Measurements from ENCODE around the gene ALX4.

The ALX4 gene

DNA sequence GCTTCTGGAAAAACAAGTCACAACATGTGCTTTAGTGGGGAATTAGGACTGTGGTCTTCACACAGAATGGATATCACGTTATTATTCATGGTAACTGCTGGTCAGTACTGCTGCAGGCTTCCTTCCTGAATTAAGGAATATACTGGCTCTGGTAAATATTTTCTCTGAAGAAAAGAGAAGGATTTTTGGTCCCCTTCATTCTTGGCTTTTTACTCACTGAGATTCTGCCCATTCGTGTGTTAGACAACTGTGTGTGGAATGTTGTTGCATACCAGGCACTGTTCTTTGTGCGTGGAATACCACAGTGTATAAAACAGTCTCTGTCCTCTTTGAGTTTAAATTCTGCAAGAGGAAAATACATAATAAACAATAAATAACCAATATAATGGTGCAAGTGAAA is 80.3 kb downstream of the ALX4 start:
- no peaks in the 10 kb centered on the region for H3K79me2 ChIP-seq (ENCODE audit: low read length)

DNA sequence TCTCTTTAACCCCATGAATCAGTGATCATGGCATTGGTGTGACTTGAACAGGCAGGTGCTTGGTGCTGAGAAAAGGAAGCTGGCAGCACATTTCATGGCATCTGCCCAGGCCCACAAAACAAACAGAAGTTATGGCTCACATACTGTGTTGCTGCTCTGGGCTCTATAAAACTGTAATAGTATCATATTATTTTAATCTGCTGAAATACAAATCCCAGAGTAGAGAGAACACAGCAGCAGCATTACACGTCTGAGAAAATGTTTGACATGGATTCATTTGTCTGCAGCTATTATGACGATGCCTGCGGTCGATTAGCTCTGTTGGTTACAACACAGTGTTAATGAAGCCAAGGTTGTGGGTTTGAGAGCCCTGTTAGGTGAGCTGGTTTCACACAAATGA is 80.8 kb downstream of the ALX4 start:
- TF ChIP-seq, protein P1, sequence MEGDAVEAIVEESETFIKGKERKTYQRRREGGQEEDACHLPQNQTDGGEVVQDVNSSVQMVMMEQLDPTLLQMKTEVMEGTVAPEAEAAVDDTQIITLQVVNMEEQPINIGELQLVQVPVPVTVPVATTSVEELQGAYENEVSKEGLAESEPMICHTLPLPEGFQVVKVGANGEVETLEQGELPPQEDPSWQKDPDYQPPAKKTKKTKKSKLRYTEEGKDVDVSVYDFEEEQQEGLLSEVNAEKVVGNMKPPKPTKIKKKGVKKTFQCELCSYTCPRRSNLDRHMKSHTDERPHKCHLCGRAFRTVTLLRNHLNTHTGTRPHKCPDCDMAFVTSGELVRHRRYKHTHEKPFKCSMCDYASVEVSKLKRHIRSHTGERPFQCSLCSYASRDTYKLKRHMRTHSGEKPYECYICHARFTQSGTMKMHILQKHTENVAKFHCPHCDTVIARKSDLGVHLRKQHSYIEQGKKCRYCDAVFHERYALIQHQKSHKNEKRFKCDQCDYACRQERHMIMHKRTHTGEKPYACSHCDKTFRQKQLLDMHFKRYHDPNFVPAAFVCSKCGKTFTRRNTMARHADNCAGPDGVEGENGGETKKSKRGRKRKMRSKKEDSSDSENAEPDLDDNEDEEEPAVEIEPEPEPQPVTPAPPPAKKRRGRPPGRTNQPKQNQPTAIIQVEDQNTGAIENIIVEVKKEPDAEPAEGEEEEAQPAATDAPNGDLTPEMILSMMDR (IDR thresholded peaks at IDR 0.05; ENCODE audit: low read depth, low read length) = no peak
- TF ChIP-seq EZH2phosphoT487 (IDR thresholded peaks at IDR 0.05; ENCODE audit: low read depth) = no peak
- H3K4me3 ChIP-seq (ENCODE audit: low read length) = no peak overlapping the region
- no peaks in the 10 kb centered on the region for H3K79me2 ChIP-seq (ENCODE audit: low read length)
- H3K4me1 ChIP-seq (ENCODE audit: low read length) = no peaks in the 10 kb centered on the region
- no peaks in the 10 kb centered on the region for H3K9me3 ChIP-seq (ENCODE audit: insufficient read depth, low read length)
- H3K36me3 ChIP-seq (replicated peaks; ENCODE audit: low read depth, low read length) = no peaks in the 10 kb centered on the region
- H3K27me3 ChIP-seq (ENCODE audit: low read depth, low read length) = no peaks in the 10 kb centered on the region
- H3K9ac ChIP-seq (ENCODE audit: low read length) = no peak overlapping the region
- no peak overlapping the region for H3K4me2 ChIP-seq (ENCODE audit: low read length)
- H2AFZ ChIP-seq (ENCODE audit: low read depth, low read length) = no peak overlapping the region
- 0 out of 2 replicates have a peak, but pooled peaks cover 3% of the 10 kb centered on the region for H4K20me1 ChIP-seq (ENCODE audit: insufficient read depth, low read length)
- no peak overlapping the region for H3K27ac ChIP-seq (ENCODE audit: low read length)

More for the DNA sequence above, 80.3 kb downstream of the ALX4 start:
- Histone ChIP-seq H4K20me1 (ENCODE audit: insufficient read depth, low read length) (0 out of 2 replicates have a peak, but pooled peaks cover 3% of the 10 kb centered on the region), H2AFZ (ENCODE audit: low read depth, low read length) (no peak overlapping the region), H3K4me3 (ENCODE audit: low read length) (no peak overlapping the region), H3K9ac (ENCODE audit: low read length) (no peak overlapping the region), H3K27me3 (ENCODE audit: low read depth, low read length) (no peaks in the 10 kb centered on the region), H3K4me2 (ENCODE audit: low read length) (no peak overlapping the region), H3K36me3 (replicated peaks; ENCODE audit: low read depth, low read length) (no peaks in the 10 kb centered on the region), H3K4me1 (ENCODE audit: low read length) (no peaks in the 10 kb centered on the region), H3K27ac (ENCODE audit: low read length) (no peak overlapping the region), H3K9me3 (ENCODE audit: insufficient read depth, low read length) (no peaks in the 10 kb centered on the region)
- TF ChIP-seq, protein P1 (IDR thresholded peaks at IDR 0.05; ENCODE audit: low read depth, low read length) = no peak
- TF ChIP-seq EZH2phosphoT487 (IDR thresholded peaks at IDR 0.05; ENCODE audit: low read depth) = no peak

DNA sequence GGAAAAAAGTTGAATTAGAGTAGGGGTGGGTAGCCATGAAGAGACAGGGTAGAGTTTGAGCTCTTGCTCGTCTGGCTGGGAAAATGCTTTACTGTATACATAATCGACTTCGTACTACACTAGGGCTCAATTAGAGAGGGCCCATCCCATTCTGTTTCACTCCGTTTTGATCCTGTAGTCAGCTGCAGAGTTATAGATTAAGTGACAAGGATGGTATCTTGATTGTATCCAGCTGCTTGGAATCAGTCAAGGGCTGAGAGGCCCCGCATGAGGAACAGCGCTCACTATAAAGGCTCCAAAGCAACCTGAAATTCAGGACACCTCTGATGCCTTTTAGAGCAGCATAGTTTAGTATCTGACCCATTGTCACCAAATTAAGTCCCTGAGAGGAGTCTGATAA is 81.6 kb downstream of the ALX4 start:
- Histone ChIP-seq H3K27me3 (ENCODE audit: low read depth, low read length) (no peaks in the 10 kb centered on the region), H3K79me2 (ENCODE audit: low read length) (no peaks in the 10 kb centered on the region), H3K27ac (ENCODE audit: low read length) (no peak overlapping the region), H3K9me3 (ENCODE audit: insufficient read depth, low read length) (no peaks in the 10 kb centered on the region), H3K36me3 (replicated peaks; ENCODE audit: low read depth, low read length) (no peaks in the 10 kb centered on the region), H3K9ac (ENCODE audit: low read length) (no peak overlapping the region), H4K20me1 (ENCODE audit: insufficient read depth, low read length) (0 out of 2 replicates have a peak, but pooled peaks cover 3% of the 10 kb centered on the region), H3K4me3 (ENCODE audit: low read length) (no peak overlapping the region), H3K4me2 (ENCODE audit: low read length) (no peak overlapping the region), H2AFZ (ENCODE audit: low read depth, low read length) (no peak overlapping the region), H3K4me1 (ENCODE audit: low read length) (no peaks in the 10 kb centered on the region)
- TF ChIP-seq, protein P1 (IDR thresholded peaks at IDR 0.05; ENCODE audit: low read depth, low read length) = no peak
- no peak for TF ChIP-seq EZH2phosphoT487 (IDR thresholded peaks at IDR 0.05; ENCODE audit: low read depth)

DNA sequence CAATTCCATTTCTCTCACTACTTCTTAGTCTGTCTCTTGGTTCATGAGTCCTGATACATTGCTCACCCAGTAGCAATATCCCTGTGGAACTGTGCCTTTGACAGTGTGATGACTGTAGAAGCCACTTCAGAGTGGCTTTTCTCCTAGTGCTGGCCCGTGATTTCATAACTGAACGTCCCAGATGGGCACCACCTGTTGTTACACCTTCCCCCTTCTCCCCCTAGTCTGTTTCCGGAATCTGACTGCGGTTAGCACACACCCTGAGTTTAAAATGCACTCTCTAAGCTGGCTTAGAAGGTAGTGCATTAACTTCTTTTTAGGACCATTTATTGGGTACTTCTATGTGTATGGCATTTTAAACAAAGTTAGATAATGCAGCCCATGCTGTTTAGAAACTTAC is 83.0 kb downstream of the ALX4 start:
- Histone ChIP-seq H3K9ac (ENCODE audit: low read length) (no peak overlapping the region), H3K27me3 (ENCODE audit: low read depth, low read length) (no peaks in the 10 kb centered on the region), H3K9me3 (ENCODE audit: insufficient read depth, low read length) (no peaks in the 10 kb centered on the region), H3K4me2 (ENCODE audit: low read length) (no peak overlapping the region), H3K36me3 (replicated peaks; ENCODE audit: low read depth, low read length) (peaks cover 3% of the 10 kb centered on the region), H3K79me2 (ENCODE audit: low read length) (no peaks in the 10 kb centered on the region), H4K20me1 (ENCODE audit: insufficient read depth, low read length) (0 out of 2 replicates have a peak, but pooled peaks cover 3% of the 10 kb centered on the region), H3K4me1 (ENCODE audit: low read length) (no peaks in the 10 kb centered on the region), H3K27ac (ENCODE audit: low read length) (no peak overlapping the region), H2AFZ (ENCODE audit: low read depth, low read length) (no peak overlapping the region), H3K4me3 (ENCODE audit: low read length) (no peak overlapping the region)
- TF ChIP-seq, protein P1 (IDR thresholded peaks at IDR 0.05; ENCODE audit: low read depth, low read length) = no peak
- no peak for TF ChIP-seq EZH2phosphoT487 (IDR thresholded peaks at IDR 0.05; ENCODE audit: low read depth)
